A172 (cell line): ENCODE results near the gene ADGRB3. TPM values are rescaled to one million over a fixed set of nuclear protein-coding genes. Genes with fewer than 3 reads are reported as not detected.
"Not testable (repeated sequence)": the region's sequence is repeated elsewhere in the genome, so short reads cannot be mapped to it uniquely, and the experiment has no call there.

Source experiments
- DNase-seq: peaks from one replicate; pipeline ENCODE4 v3.0.0-alpha.2; 2015; ENCODE audit warnings: low spot score
- total RNA-seq: library from RNA; depleted of rRNA; stranded (reverse); fragments of >200 nt; shearing (Covaris generic); gene quantifications from 2 replicates; pipeline ENCODE4 v1.2.3, GENCODE V29; 2014

ADGRB3 gene
- total RNA-seq, 1 experiment from 2014 or later: not detected

- DNase-seq: no peak
Measured at GRCh38 chr6:69422475-69422874, 787.4 kb downstream of the ADGRB3 start.

GRCh38 chr6:69423785-69424184 is 788.7 kb downstream of the ADGRB3 start:
- DNase-seq: no peak

- no peak for DNase-seq
Measured at GRCh38 chr6:69424581-69424980, 789.5 kb downstream of the ADGRB3 start.

DNA sequence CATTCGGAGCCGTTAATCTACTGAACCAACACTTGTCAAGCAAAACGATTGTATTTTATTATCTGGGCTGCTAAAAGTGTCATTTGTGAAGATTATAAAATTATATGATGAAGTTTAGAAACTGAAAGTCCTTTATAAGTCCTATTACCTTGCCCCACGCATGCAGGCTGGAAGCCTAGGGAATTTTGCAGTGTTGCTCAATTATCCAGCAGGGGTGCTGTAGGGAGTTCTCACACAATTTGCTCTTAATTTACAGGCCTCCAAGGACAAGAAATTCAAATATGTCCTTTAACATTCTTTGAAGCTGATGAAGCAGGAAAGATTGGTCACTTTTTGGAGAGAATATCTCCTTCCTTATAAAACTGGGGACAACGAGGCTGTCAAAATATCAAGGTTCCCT is 792.8 kb downstream of the ADGRB3 start:
- DNase-seq: no peak

DNA sequence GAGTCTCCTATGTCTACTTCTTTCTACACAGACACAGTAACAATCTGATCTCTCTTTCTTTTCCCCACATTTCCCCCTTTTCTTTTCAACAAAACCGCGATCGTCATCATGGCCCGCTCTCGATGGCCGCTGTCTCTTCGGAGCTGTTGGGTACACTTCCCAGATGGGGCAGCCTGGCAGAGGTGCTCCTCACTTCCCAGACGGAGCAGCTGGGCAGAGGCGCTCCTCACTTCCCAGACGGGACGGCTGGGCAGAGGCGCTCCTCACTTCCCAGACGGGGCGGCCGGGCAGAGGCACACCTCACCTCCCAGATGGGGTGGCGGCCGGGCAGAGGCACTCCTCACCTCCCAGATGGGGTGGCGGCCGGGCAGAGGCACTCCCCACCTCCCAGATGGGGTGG is 797.1 kb downstream of the ADGRB3 start:
- not testable (repeated sequence) for DNase-seq

DNA sequence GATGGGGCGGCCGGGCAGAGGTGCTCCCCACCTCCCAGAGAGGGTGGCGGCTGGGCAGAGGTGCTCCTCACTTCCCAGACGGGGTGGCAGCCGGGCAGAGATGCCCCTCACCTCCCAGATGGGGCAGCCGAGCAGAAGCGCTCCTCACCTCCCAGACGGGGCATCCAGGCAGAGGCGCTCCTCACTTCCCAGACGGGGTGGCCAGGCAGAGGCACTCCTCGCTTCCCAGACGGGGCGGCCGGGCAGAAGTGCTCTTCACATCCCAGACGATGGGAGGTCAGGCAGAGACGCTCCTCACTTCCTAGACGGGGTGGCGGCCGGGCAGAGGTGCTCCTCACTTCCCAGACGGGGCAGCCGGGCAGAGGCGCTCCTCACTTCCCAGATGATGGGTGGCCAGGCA is 798.0 kb downstream of the ADGRB3 start:
- DNase-seq: not testable (repeated sequence)

- DNase-seq: no peak
Measured at GRCh38 chr6:69438113-69438512, 803.0 kb downstream of the ADGRB3 start.
